Testis (tissue), 3 donors: ENCODE results near the gene ZNF599. TPM values are rescaled to one million over a fixed set of nuclear protein-coding genes. Genes with fewer than 3 reads are reported as not detected.
A peak's percentile ranks its signal among the peaks of the same experiment; 100 is the strongest.

Source experiments
- DNase-seq: peaks from one replicate; pipeline ENCODE4 v3.0.0-alpha.2; 2019
- H3K27ac ChIP-seq, 2 donors: fragments of 200-600 bp; sonication (generic); one replicate each; pipeline ENCODE4 v1.5.1; 2019
- H3K27me3 ChIP-seq: fragments of 200-600 bp; sonication (generic); one replicate; pipeline ENCODE4 v1.5.1; 2019
- H3K36me3 ChIP-seq: fragments of 200-600 bp; sonication (generic); one replicate; pipeline ENCODE4 v1.5.1; 2017; ENCODE audit warnings: low read depth; ENCODE audit errors: missing control alignments
- H3K4me1 ChIP-seq: fragments of 200-600 bp; sonication (generic); one replicate; pipeline ENCODE4 v1.5.1; 2019
- H3K4me3 ChIP-seq, 2 donors: fragments of 200-600 bp; sonication (generic); one replicate each; pipeline ENCODE4 v1.5.1; 2017 to 2019
- H3K9me3 ChIP-seq: fragments of 200-600 bp; sonication (generic); one replicate; pipeline ENCODE4 v1.5.1; 2017
- CTCF ChIP-seq, 3 experiments: fragments of 450-650 bp in 2 of 3; fragments of 200-600 bp in 1 of 3; sonication (generic) in 1 of 3; IDR thresholded peaks; one replicate each; pipeline ENCODE4 v1.5.1; 2016 to 2019; ENCODE audit warnings: antibody characterized with exemption in 3 of 3, mild to moderate bottlenecking in 2 of 3, moderate library complexity in 1 of 3
- POLR2A ChIP-seq: fragments of 450-650 bp; IDR thresholded peaks from one replicate; pipeline ENCODE4 v1.6.1; 2017; ENCODE audit warnings: antibody characterized with exemption, mild to moderate bottlenecking, moderate library complexity
- WGBS, 2 donors: methylation state at CpG; one replicate each; pipeline ENCODE4 v1.1.5; 2018; 5-methylcytosine and 5-hydroxymethylcytosine counted together
- intact Hi-C: fragments of 100-400 bp; cut with DNase I; formaldehyde crosslinking; loops from one replicate; pipeline ENCODE4 v1.15.1; 2023; ENCODE audit warnings: low total_unique reads
- polyA plus RNA-seq: library from polyadenylated mRNA; stranded (reverse); fragments of 350-450 nt; fragmentation: Illumina TruSeq; extraction: RNeasy Lipid Tissue Mini Kit (QIAGEN cat#74804); gene quantifications from one replicate; pipeline ENCODE4 v1.2.3, GENCODE V29; 2014; ENCODE audit warnings: low read depth, low replicate concordance; ENCODE audit not compliant: insufficient read depth
- total RNA-seq, 2 donors: library from RNA; depleted of rRNA; stranded (reverse); fragments of >200 nt; gene quantifications; one replicate each; pipeline ENCODE4 v1.2.3, GENCODE V29; 2016

Gene ZNF599
- total and polyA plus RNA-seq, 3 donors from 2014 or later, result 18.3 to 27.1 (median 26.4) TPM

- Histone ChIP-seq H3K36me3 (no peaks in the 10 kb centered on the region), H3K4me1 (no peaks in the 10 kb centered on the region), H3K27ac (no peak overlapping the region), H3K9me3 (no peaks in the 10 kb centered on the region), H3K4me3 (no peak overlapping the region), H3K27me3 (no peaks in the 10 kb centered on the region)
- intact Hi-C loops, result no loop called here
- no peak for DNase-seq
- no peak for TF ChIP-seq POLR2A
- no peak for TF ChIP-seq CTCF (IDR thresholded peaks at IDR 0.05)
- 33 to 41% methylated on average over 6 of the region's 6 CpGs for WGBS, 2 donors
These were observed 47.6 kb downstream of the ZNF599 start for GRCh38 chr19:34725400-34725799.

GRCh38 chr19:34722353-34722752 is 50.7 kb downstream of the ZNF599 start:
- TF ChIP-seq CTCF (IDR thresholded peaks at IDR 0.05), result no peak
- no peak for TF ChIP-seq POLR2A
- Histone ChIP-seq H3K27me3 (no peaks in the 10 kb centered on the region), H3K4me3 (no peak overlapping the region), H3K4me1 (no peaks in the 10 kb centered on the region), H3K27ac (no peak overlapping the region), H3K36me3 (no peaks in the 10 kb centered on the region), H3K9me3 (no peaks in the 10 kb centered on the region)
- no peak for DNase-seq
- intact Hi-C loops, result no loop called here
- 46 to 50% methylated on average over 11 of the region's 11 CpGs for WGBS, 2 donors

GRCh38 chr19:34715357-34715756 is 57.7 kb downstream of the ZNF599 start:
- DNase-seq, result no peak
- Histone ChIP-seq H3K36me3 (no peaks in the 10 kb centered on the region), H3K9me3 (no peaks in the 10 kb centered on the region), H3K4me3 (no peak overlapping the region), H3K27ac (no peak overlapping the region), H3K4me1 (no peaks in the 10 kb centered on the region), H3K27me3 (no peaks in the 10 kb centered on the region)
- intact Hi-C loops, result no loop called here
- no peak for TF ChIP-seq CTCF (IDR thresholded peaks at IDR 0.05)
- no peak for TF ChIP-seq POLR2A

GRCh38 chr19:34713262-34713637 is 59.8 kb downstream of the ZNF599 start:
- Histone ChIP-seq H3K36me3 (no peaks in the 10 kb centered on the region), H3K4me1 (no peaks in the 10 kb centered on the region), H3K9me3 (no peaks in the 10 kb centered on the region), H3K27ac (no peak overlapping the region), H3K4me3 (no peak overlapping the region), H3K27me3 (no peaks in the 10 kb centered on the region)
- no peak for DNase-seq
- 86 to 100% methylated on average over 2 of the region's 2 CpGs for WGBS, 2 donors
- TF ChIP-seq CTCF (IDR thresholded peaks at IDR 0.05) (no peak), POLR2A (no peak)
- intact Hi-C loops, result no loop called here

GRCh38 chr19:34712395-34713261 is 60.4 kb downstream of the ZNF599 start:
- Histone ChIP-seq H3K4me3 (no peak overlapping the region), H3K27me3 (no peaks in the 10 kb centered on the region), H3K9me3 (no peaks in the 10 kb centered on the region), H3K27ac (no peak overlapping the region), H3K36me3 (no peaks in the 10 kb centered on the region), H3K4me1 (no peaks in the 10 kb centered on the region)
- peak; percentile 86 to 95 (median 89) for TF ChIP-seq CTCF (IDR thresholded peaks at IDR 0.05)
- no peak for TF ChIP-seq POLR2A
- intact Hi-C loops, result no loop called here
- peak; percentile 71 for DNase-seq
- 28% methylated on average over 11 of the region's 11 CpGs for WGBS, 2 donors
